ENCODE measurements around the gene GPR101.

- TF ChIP-seq POLR2A (IDR thresholded peaks at IDR 0.05) (no peak), CTCF (IDR thresholded peaks at IDR 0.05) (no peak)
These were observed 24.7 kb upstream of the GPR101 start for GRCh38 chrX:137058339-137059127.
